ENCODE data around the gene VANGL1.

Gene VANGL1

GRCh38 chr1:115705085-115705951, 63.5 kb downstream of the VANGL1 start:
- no peak overlapping the region for H3K4me3 ChIP-seq (ENCODE audit: low read depth, low read length)
- no peak for TF ChIP-seq CTCF (IDR thresholded peaks at IDR 0.05; ENCODE audit: low read depth, low read length)

GRCh38 chr1:115705963-115706362, 64.2 kb downstream of the VANGL1 start:
- TF ChIP-seq CTCF (IDR thresholded peaks at IDR 0.05; ENCODE audit: low read depth, low read length): no peak
- no peak overlapping the region for H3K4me3 ChIP-seq (ENCODE audit: low read depth, low read length)

GRCh38 chr1:115706587-115707425, 65.0 kb downstream of the VANGL1 start:
- peak; percentile 61 for TF ChIP-seq CTCF (IDR thresholded peaks at IDR 0.05; ENCODE audit: low read depth, low read length)
- H3K4me3 ChIP-seq (ENCODE audit: low read depth, low read length): no peak overlapping the region

GRCh38 chr1:115710859-115711624, 69.3 kb downstream of the VANGL1 start:
- no peak for TF ChIP-seq CTCF (IDR thresholded peaks at IDR 0.05; ENCODE audit: low read depth, low read length)
- H3K4me3 ChIP-seq (ENCODE audit: low read depth, low read length): no peak overlapping the region

- TF ChIP-seq CTCF (IDR thresholded peaks at IDR 0.05; ENCODE audit: low read depth, low read length): no peak
- no peak overlapping the region for H3K4me3 ChIP-seq (ENCODE audit: low read depth, low read length)
These were observed 71.3 kb downstream of the VANGL1 start for GRCh38 chr1:115712911-115713609.

GRCh38 chr1:115713906-115714305, 72.1 kb downstream of the VANGL1 start:
- no peak for TF ChIP-seq CTCF (IDR thresholded peaks at IDR 0.05; ENCODE audit: low read depth, low read length)
- H3K4me3 ChIP-seq (ENCODE audit: low read depth, low read length): no peak overlapping the region
